Fibroblast of skin of right biceps (primary cell): ENCODE measurements around the gene CBY2.
"Not testable (repeated sequence)": the region's sequence is repeated elsewhere in the genome, so short reads cannot be mapped to it uniquely, and the experiment has no call there.

ENCODE experiments used
- DNase-seq: peaks from one replicate; pipeline ENCODE4 v3.0.0-alpha.2; 2013

CBY2 gene

DNA sequence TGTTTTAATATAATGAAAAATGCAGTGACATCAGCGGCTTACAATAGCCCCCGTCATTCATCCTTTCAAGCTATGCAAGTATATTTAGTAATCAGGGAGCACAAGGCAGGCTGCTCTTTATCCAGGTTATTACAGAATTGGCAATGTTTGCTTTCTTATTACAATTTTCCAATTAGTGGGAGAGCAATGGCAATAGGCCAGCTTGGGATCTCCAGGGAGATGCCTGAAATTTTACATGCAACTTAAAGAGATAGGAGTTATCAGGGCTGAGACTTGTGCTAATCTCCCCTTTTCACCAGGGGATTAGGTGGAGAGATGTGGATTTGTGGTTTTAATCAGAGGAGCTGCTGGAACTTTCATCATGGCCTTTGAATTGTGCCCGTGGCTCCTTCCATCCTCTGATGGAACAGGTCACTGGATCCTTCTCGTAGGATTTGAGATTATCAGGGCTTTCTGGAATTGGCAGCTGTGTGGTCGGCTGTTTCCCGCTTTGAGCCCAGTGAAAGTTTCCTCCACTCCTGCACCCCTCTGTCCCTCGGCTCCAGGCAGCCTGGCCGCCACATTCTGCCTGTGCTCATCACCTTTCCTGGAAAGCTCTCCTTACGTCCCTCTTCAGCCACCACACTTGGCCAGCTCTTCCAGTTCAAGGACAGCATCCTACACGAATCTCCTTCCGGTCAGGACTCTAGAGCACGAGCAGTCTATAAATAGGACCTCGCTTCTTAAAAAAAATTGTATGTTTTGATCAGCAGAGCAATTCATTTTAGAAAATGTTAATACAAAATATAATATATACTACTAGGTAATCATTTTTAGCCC is 47.0 kb downstream of the CBY2 start:
- no peak for DNase-seq

DNA sequence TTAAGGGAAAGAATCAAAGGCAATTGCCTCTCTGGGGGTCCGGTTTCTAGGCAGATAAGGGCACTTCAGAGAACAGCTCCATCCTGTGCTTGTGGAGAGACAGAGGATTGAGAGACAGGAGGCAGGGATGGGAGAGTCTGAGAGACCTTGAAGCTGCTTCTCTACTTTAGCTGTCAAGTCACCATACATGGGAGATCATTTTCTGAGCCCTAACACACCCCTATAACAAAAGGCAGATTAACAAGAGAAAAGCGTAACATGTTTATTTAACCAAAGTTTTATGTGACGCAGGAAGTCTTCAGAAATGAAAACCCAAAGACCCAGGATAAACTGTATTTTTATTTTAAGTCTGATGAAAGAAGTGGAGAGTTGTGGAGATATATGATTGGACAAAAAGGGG is 48.4 kb downstream of the CBY2 start:
- no peak for DNase-seq

DNA sequence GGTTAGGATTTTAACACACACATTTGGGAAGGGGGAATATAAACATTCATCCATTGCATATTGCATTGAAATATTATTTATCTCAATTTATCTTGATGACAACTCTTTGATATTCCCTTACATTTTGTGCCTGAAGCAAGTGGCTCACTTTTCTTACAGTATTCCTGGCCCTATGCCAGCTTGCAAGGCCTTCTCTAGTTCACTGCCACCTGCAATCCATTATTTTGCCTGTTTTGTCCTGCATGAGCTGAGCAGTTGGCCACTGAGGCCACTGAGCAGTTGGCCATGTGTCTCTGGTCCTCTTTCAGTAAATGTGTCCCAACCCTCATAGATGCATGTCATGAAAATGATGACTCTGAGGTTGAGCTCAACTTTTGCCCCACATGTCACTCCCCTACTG is 49.8 kb downstream of the CBY2 start:
- no peak for DNase-seq

DNA sequence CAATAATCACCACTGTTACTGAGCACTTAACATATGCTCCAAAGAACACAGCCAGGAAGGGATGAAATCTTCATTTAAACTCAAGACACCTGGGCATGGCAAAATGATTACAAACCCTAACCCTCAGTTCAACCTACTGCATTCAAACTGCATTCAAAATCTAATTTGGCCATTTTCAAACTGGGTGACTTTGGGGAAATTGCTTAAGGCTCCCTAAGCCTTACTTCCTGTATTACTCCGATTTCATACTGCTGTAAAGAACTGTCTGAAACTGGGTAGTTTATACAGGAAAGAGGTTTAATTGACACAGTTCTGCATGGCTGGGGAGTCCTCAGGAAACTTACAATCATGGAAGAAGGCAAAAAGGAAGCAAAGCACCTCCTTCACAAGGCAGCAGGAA is 50.4 kb downstream of the CBY2 start:
- DNase-seq: no peak

GRCh38 chr13:45756498-45756897 is 54.4 kb downstream of the CBY2 start:
- not testable (repeated sequence) for DNase-seq

DNA sequence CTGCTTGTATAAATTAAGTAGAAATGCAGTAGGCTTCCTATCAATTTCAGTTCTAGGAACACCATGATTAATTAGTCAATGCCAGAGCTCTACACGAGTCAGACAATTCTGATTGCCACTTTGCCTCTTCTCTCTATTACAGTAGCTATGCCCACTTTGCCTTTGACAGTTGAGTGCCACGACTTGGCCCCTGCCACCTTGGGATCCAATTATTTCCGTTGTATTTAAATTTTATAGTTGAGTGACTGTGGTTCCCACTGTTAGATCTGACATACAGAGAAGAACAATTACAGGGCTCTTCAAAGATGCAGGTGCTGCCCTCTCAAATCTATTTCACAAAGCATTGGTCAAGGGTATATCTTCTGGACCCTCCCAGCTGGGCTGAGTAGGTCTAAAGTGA is 55.5 kb downstream of the CBY2 start:
- DNase-seq: not testable (repeated sequence)

- no peak for DNase-seq
Measured at GRCh38 chr13:45763419-45763818, 61.3 kb downstream of the CBY2 start.
